ENCODE data around the gene NSUN7.

GRCh38 chr4:40713798-40714197 lies 36.0 kb upstream of the NSUN7 start:
- TF ChIP-seq POLR2AphosphoS5 (IDR thresholded peaks at IDR 0.05): no peak
- no peak for TF ChIP-seq CTCF (IDR thresholded peaks at IDR 0.05 in 8 of 11, conservative IDR thresholded peaks at IDR 0.05 in 3 of 11)

All from spleen (tissue), 7 donors.